ENCODE data around the gene KCNJ2.

Gene KCNJ2

GRCh38 chr17:70206361-70207010 is 37.2 kb downstream of the KCNJ2 start:
- DNase-seq: no peak

GRCh38 chr17:70207184-70207583 is 37.9 kb downstream of the KCNJ2 start:
- no peak for DNase-seq

DNA sequence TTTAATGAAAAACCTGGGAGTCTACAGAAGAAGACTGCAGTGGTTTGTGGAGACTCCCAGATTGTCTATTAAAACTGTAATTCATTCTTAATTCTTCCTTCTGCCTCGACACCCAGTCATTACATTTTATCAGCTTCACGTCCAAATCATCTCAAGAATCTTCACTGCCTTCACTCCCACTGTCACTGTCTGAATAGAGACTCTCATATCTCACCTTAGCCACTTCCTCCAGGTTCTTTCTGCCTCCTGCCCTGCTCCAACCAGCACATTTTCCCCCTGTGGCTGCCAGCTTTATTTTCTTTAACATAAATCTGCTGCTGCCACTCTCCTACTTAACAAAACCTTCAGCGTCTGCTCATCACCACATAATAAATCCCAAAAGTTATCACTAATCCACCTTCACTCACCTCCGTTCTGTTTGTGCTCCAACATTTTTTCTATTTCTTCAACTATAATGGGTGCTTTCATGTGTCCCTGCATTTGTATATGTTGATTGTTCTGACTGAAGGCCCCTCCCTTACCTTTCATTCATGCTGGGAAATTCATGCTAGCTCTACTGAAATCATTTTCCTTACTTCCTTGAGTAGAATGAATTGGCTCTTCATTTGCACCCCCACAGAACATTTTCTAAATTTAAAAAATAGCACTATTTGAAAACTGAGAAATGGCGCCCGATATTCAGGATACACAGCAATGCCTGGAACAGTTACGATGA is 38.9 kb downstream of the KCNJ2 start:
- DNase-seq: no peak

GRCh38 chr17:70208825-70209555 is 39.7 kb downstream of the KCNJ2 start:
- no peak for DNase-seq

GRCh38 chr17:70215656-70216055 is 46.3 kb downstream of the KCNJ2 start:
- DNase-seq: no peak

- DNase-seq: no peak
Observed at GRCh38 chr17:70217571-70217970, 48.2 kb downstream of the KCNJ2 start.

- no peak for DNase-seq
Observed at GRCh38 chr17:70225276-70225675, 55.9 kb downstream of the KCNJ2 start.

Measured in cortex of kidney (tissue), 1 donor.